IPS DF 6.9 (cell line): ENCODE measurements around the gene PLD2.

Experiments used
- DNase-seq: peaks from one replicate; pipeline ENCODE4 v3.0.0-alpha.2; 2013; ENCODE audit warnings: low read depth, low spot score
- H3K27ac ChIP-seq: one replicate; pipeline ENCODE4 v1.5.1; 2013; ENCODE audit warnings: low read length, control low read depth
- H3K27me3 ChIP-seq: 2 replicates; pipeline ENCODE4 v1.6.1; 2013; ENCODE audit warnings: mild to moderate bottlenecking, low read length; ENCODE audit not compliant: control insufficient read depth, insufficient read depth
- H3K36me3 ChIP-seq: 2 replicates; pipeline ENCODE4 v1.6.1; 2013; ENCODE audit warnings: low read length; ENCODE audit not compliant: control insufficient read depth, insufficient read depth
- H3K4me1 ChIP-seq: 2 replicates; pipeline ENCODE4 v1.6.1; 2013; ENCODE audit warnings: low read length; ENCODE audit not compliant: control insufficient read depth, insufficient read depth
- H3K4me3 ChIP-seq: 2 replicates; pipeline ENCODE4 v1.5.1; 2013; ENCODE audit warnings: mild to moderate bottlenecking, low read length
- H3K9me3 ChIP-seq: 2 replicates; pipeline ENCODE4 v1.6.1; 2013; ENCODE audit warnings: low read length, inconsistent platforms; ENCODE audit not compliant: control insufficient read depth, insufficient read depth
- WGBS: extraction: QIAGEN DNeasy Blood & Tissue Kit; methylation state at CpG from one replicate; pipeline ENCODE4 v1.1.7; 2013; ENCODE audit warnings: mixed read lengths, missing lambda C conversion rate; ENCODE audit not compliant: insufficient read length, insufficient coverage; 5-methylcytosine and 5-hydroxymethylcytosine counted together

PLD2 gene

GRCh38 chr17:4845118-4845517 is 38.2 kb downstream of the PLD2 start:
- H3K36me3 ChIP-seq, result no peaks in the 10 kb centered on the region
- no peak for DNase-seq
- 100% methylated on average over 1 of the region's 5 CpGs for WGBS
- H3K27me3 ChIP-seq, result no peaks in the 10 kb centered on the region
- H3K4me3 ChIP-seq, result no peak overlapping the region
- no peaks in the 10 kb centered on the region for H3K9me3 ChIP-seq
- peaks cover 2% of the 10 kb centered on the region; the same call in 1 of the 2 replicates for H3K4me1 ChIP-seq
- H3K27ac ChIP-seq, result no peak overlapping the region

GRCh38 chr17:4846635-4847390 is 39.9 kb downstream of the PLD2 start:
- Histone ChIP-seq H3K27me3 (no peaks in the 10 kb centered on the region), H3K36me3 (no peaks in the 10 kb centered on the region)

GRCh38 chr17:4849011-4849536 is 42.1 kb downstream of the PLD2 start:
- no peak overlapping the region for H3K4me3 ChIP-seq
- peaks cover 9% of the 10 kb centered on the region for H3K4me1 ChIP-seq
- no peaks in the 10 kb centered on the region for H3K27me3 ChIP-seq
- no peaks in the 10 kb centered on the region for H3K9me3 ChIP-seq
- no peaks in the 10 kb centered on the region for H3K36me3 ChIP-seq
- no CpG with 5 or more reads among the region's 5 CpGs for WGBS
- H3K27ac ChIP-seq, result no peak overlapping the region
- DNase-seq, result no peak

More at GRCh38 chr17:4846635-4847390, 39.9 kb downstream of the PLD2 start:
- H3K4me1 ChIP-seq, result peaks cover 6% of the 10 kb centered on the region; the same call in 1 of the 2 replicates
- no peaks in the 10 kb centered on the region for H3K9me3 ChIP-seq
- no peak overlapping the region for H3K27ac ChIP-seq
- DNase-seq, result no peak
- whole genome bisulfite sequencing, result no CpG with 5 or more reads among the region's 13 CpGs
- H3K4me3 ChIP-seq, result no peak overlapping the region

- no CpG with 5 or more reads among the region's 2 CpGs for WGBS
- H3K4me1 ChIP-seq, result peaks cover 9% of the 10 kb centered on the region
- H3K36me3 ChIP-seq, result no peaks in the 10 kb centered on the region
- no peak for DNase-seq
- H3K4me3 ChIP-seq, result no peak overlapping the region
- H3K27me3 ChIP-seq, result no peaks in the 10 kb centered on the region
- H3K27ac ChIP-seq, result no peak overlapping the region
- H3K9me3 ChIP-seq, result no peaks in the 10 kb centered on the region
These were observed 43.3 kb downstream of the PLD2 start for GRCh38 chr17:4850246-4850645.

GRCh38 chr17:4851084-4851483 is 44.1 kb downstream of the PLD2 start:
- no CpG with 5 or more reads among the region's 3 CpGs for WGBS
- H3K27ac ChIP-seq, result no peak overlapping the region

GRCh38 chr17:4852567-4853207 is 45.7 kb downstream of the PLD2 start:
- H3K4me3 ChIP-seq, result no peak overlapping the region
- no peak overlapping the region for H3K27ac ChIP-seq
- no peaks in the 10 kb centered on the region for H3K27me3 ChIP-seq
- no peak for DNase-seq
- no peaks in the 10 kb centered on the region for H3K36me3 ChIP-seq
- H3K9me3 ChIP-seq, result no peaks in the 10 kb centered on the region
- H3K4me1 ChIP-seq, result peaks cover 11% of the 10 kb centered on the region

More at GRCh38 chr17:4851084-4851483, 44.1 kb downstream of the PLD2 start:
- DNase-seq, result no peak
- Histone ChIP-seq H3K27me3 (no peaks in the 10 kb centered on the region), H3K36me3 (no peaks in the 10 kb centered on the region), H3K4me1 (peaks cover 9% of the 10 kb centered on the region), H3K4me3 (no peak overlapping the region), H3K9me3 (no peaks in the 10 kb centered on the region)

GRCh38 chr17:4853208-4853671 is 46.3 kb downstream of the PLD2 start:
- Histone ChIP-seq H3K4me1 (peaks cover 13% of the 10 kb centered on the region), H3K4me3 (no peak overlapping the region), H3K36me3 (no peaks in the 10 kb centered on the region), H3K9me3 (no peaks in the 10 kb centered on the region), H3K27ac (no peak overlapping the region), H3K27me3 (no peaks in the 10 kb centered on the region)
- DNase-seq, result no peak
- 100% methylated on average over 1 of the region's 2 CpGs for WGBS

GRCh38 chr17:4854111-4854681 is 47.2 kb downstream of the PLD2 start:
- H3K27ac ChIP-seq, result no peak overlapping the region
- H3K27me3 ChIP-seq, result no peaks in the 10 kb centered on the region
- DNase-seq, result no peak
- H3K9me3 ChIP-seq, result no peaks in the 10 kb centered on the region
- H3K4me1 ChIP-seq, result peaks cover 14% of the 10 kb centered on the region
- H3K36me3 ChIP-seq, result no peaks in the 10 kb centered on the region
- WGBS, result no CpG with 5 or more reads among the region's 5 CpGs
- no peak overlapping the region for H3K4me3 ChIP-seq

- Histone ChIP-seq H3K4me3 (no peak overlapping the region), H3K27ac (no peak overlapping the region), H3K27me3 (no peaks in the 10 kb centered on the region), H3K4me1 (peaks cover 15% of the 10 kb centered on the region), H3K9me3 (no peaks in the 10 kb centered on the region), H3K36me3 (no peaks in the 10 kb centered on the region)
- DNase-seq, result no peak
- WGBS, result 100% methylated on average over 3 of the region's 17 CpGs
These were observed 49.5 kb downstream of the PLD2 start for GRCh38 chr17:4856271-4856936.

- no peak for DNase-seq
- H3K9me3 ChIP-seq, result no peaks in the 10 kb centered on the region
- H3K36me3 ChIP-seq, result no peaks in the 10 kb centered on the region
- H3K4me1 ChIP-seq, result peaks cover 15% of the 10 kb centered on the region
- H3K4me3 ChIP-seq, result no peak overlapping the region
- H3K27ac ChIP-seq, result no peak overlapping the region
- no CpG with 5 or more reads among the region's 7 CpGs for WGBS
- no peaks in the 10 kb centered on the region for H3K27me3 ChIP-seq
These were observed 50.0 kb downstream of the PLD2 start for GRCh38 chr17:4856937-4857314.
